Fibroblast of pulmonary artery (primary cell): ENCODE results near the gene BRPF3.

Experiments
- DNase-seq: peaks from one replicate; pipeline ENCODE4 v3.0.0-alpha.2; 2010; ENCODE audit warnings: low read depth
- H3K4me3 ChIP-seq: replicated peaks from 2 replicates; pipeline ENCODE4 v1.5.1; 2011; ENCODE audit warnings: low read depth, mild to moderate bottlenecking, control low read depth, low read length, moderate library complexity
- TF ChIP-seq, protein P1 (sequence below): IDR thresholded peaks from 2 replicates; pipeline ENCODE4 v1.5.1; 2011; ENCODE audit warnings: mild to moderate bottlenecking, control low read depth, low read length, inconsistent platforms; ENCODE audit errors: missing control alignments

BRPF3 gene

GRCh38 chr6:36227379-36228228, 31.1 kb downstream of the BRPF3 start:
- TF ChIP-seq, protein P1, sequence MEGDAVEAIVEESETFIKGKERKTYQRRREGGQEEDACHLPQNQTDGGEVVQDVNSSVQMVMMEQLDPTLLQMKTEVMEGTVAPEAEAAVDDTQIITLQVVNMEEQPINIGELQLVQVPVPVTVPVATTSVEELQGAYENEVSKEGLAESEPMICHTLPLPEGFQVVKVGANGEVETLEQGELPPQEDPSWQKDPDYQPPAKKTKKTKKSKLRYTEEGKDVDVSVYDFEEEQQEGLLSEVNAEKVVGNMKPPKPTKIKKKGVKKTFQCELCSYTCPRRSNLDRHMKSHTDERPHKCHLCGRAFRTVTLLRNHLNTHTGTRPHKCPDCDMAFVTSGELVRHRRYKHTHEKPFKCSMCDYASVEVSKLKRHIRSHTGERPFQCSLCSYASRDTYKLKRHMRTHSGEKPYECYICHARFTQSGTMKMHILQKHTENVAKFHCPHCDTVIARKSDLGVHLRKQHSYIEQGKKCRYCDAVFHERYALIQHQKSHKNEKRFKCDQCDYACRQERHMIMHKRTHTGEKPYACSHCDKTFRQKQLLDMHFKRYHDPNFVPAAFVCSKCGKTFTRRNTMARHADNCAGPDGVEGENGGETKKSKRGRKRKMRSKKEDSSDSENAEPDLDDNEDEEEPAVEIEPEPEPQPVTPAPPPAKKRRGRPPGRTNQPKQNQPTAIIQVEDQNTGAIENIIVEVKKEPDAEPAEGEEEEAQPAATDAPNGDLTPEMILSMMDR, result no peak
- no peak overlapping the region for H3K4me3 ChIP-seq
- no peak for DNase-seq

GRCh38 chr6:36229223-36229622, 32.7 kb downstream of the BRPF3 start:
- no peak overlapping the region for H3K4me3 ChIP-seq
- no peak for DNase-seq
- TF ChIP-seq, protein P1, result no peak

DNA sequence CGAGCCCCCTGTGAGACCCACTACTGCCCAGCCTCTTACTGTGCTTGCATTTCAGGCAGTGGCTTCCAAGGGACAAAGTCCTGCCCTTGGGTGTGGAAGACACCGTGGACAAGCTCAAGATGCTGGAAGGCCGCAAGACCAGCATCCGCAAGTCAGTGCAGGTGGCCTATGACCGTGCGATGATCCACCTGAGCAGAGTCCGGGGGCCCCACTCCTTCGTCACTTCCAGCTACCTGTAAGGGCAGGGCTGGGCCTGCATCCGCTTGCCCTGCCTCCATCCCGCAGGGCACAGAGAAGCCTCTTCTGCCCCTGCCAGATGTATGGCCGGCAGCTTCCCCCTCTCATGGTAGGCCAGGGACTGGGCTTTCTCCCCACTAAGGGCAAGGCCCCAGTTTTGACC, 33.8 kb downstream of the BRPF3 start:
- TF ChIP-seq, protein P1, result no peak
- H3K4me3 ChIP-seq, result no peak overlapping the region
- DNase-seq, result no peak

GRCh38 chr6:36232172-36232571, 35.6 kb downstream of the BRPF3 start:
- no peak overlapping the region for H3K4me3 ChIP-seq
- DNase-seq, result no peak
- TF ChIP-seq, protein P1, result no peak

- H3K4me3 ChIP-seq, result no peak overlapping the region
- DNase-seq, result no peak
- TF ChIP-seq, protein P1, result no peak
Measured at GRCh38 chr6:36235309-36235708, 38.8 kb downstream of the BRPF3 start.

DNA sequence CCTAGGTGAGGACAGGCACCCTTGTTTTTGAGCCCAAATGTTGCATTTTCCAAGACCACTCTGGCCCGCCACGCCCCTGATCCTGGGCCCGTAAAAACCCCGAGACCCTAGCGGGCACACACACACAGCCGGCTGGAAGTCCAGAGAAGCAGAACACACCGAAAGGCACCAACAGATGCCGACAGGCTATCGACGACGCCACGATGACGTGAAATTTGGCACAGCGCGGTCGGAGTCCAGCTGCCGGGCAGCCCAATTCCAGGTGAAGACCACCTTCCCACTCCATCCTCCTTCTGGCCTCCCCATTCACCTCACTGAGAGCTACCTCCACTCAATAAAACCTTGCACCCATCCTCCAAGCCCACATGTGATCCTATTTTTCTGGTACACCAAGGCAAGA, 39.3 kb downstream of the BRPF3 start:
- H3K4me3 ChIP-seq, result no peak overlapping the region
- TF ChIP-seq, protein P1, result no peak
- no peak for DNase-seq

DNA sequence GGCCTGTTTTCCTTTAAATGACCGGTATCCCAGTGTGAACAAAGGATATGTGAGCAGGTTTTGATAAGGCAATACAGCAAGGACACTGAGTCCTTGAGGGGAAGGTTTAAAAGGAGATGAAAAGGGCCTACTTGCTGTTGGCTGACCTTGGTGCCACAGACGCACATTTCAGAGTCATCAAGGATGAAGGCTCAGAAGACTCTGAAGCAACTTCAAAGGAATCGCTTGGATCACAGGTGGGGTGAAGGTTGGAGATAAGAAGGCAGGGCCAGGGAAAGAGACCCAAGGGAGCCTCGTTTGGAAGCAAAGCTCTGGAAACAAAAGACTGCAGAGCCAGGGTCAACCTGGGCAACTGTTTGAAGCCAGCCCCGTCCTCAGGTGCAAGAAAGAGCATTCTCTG, 43.2 kb downstream of the BRPF3 start:
- TF ChIP-seq, protein P1, result no peak
- DNase-seq, result no peak
- H3K4me3 ChIP-seq, result no peak overlapping the region
